DOHH2 (cell line): ENCODE measurements around the gene PXT1.

ENCODE experiments used
- H3F3A ChIP-seq: fragments of 200-600 bp; sonication (generic), shearing (Covaris generic); 2 replicates; pipeline ENCODE4 v1.6.0; 2016; ENCODE audit warnings: antibody characterized with exemption, mild to moderate bottlenecking; ENCODE audit not compliant: control insufficient read depth, insufficient read depth
- H3K27ac ChIP-seq: fragments of 200-600 bp; sonication (generic); 2 replicates; pipeline ENCODE4 v1.5.1; 2014; ENCODE audit warnings: low read depth, mild to moderate bottlenecking, low read length, moderate library complexity
- H3K27me3 ChIP-seq: fragments of 200-600 bp; sonication (generic); 2 replicates; pipeline ENCODE4 v1.6.1; 2014; ENCODE audit warnings: mild to moderate bottlenecking, low read length, mixed read lengths; ENCODE audit not compliant: control insufficient read depth
- H3K36me3 ChIP-seq: fragments of 200-600 bp; sonication (generic); 2 replicates; pipeline ENCODE4 v1.6.1; 2014; ENCODE audit warnings: mild to moderate bottlenecking, low read length, moderate library complexity, mixed read lengths; ENCODE audit not compliant: control insufficient read depth
- H3K4me1 ChIP-seq: fragments of 200-600 bp; sonication (generic); 2 replicates; pipeline ENCODE4 v1.6.1; 2014; ENCODE audit warnings: mild to moderate bottlenecking, low read length, mixed read lengths; ENCODE audit not compliant: control insufficient read depth
- H3K4me2 ChIP-seq: fragments of 200-600 bp; sonication (generic); 2 replicates; pipeline ENCODE4 v1.6.0; 2014; ENCODE audit warnings: mild to moderate bottlenecking, low read length, moderate library complexity
- H3K4me3 ChIP-seq: fragments of 200-600 bp; sonication (generic); 2 replicates; pipeline ENCODE4 v1.5.1; 2014; ENCODE audit warnings: mild to moderate bottlenecking, low read length, mixed read lengths
- H3K79me2 ChIP-seq: fragments of 200-600 bp; sonication (generic); 2 replicates; pipeline ENCODE4 v1.6.1; 2014; ENCODE audit warnings: mild to moderate bottlenecking, low read length, mixed read lengths; ENCODE audit not compliant: control insufficient read depth
- H3K9me2 ChIP-seq: fragments of 200-600 bp; sonication (generic); replicated peaks from 2 replicates; pipeline ENCODE4 v1.6.1; 2014; ENCODE audit warnings: mild to moderate bottlenecking, low read length, mixed read lengths; ENCODE audit not compliant: control insufficient read depth
- H3K9me3 ChIP-seq: fragments of 200-600 bp; sonication (generic); 2 replicates; pipeline ENCODE4 v1.6.1; 2014; ENCODE audit warnings: antibody characterized with exemption, low read length, mixed read lengths; ENCODE audit not compliant: control insufficient read depth, insufficient read depth
- H4K20me1 ChIP-seq: fragments of 200-600 bp; sonication (generic); 2 replicates; pipeline ENCODE4 v1.6.0; 2014; ENCODE audit warnings: low read depth, mild to moderate bottlenecking, antibody characterized with exemption, low read length, moderate library complexity; ENCODE audit not compliant: control insufficient read depth, insufficient read depth
- EZH2phosphoT487 ChIP-seq: fragments of 200-600 bp; sonication (generic); IDR thresholded peaks from 2 replicates; pipeline ENCODE4 v1.6.1; 2017; ENCODE audit warnings: borderline replicate concordance, mild to moderate bottlenecking, antibody characterized with exemption, low read length, moderate library complexity, mixed read lengths
- TF ChIP-seq, protein P1 (sequence below): fragments of 200-600 bp; sonication (generic); IDR thresholded peaks from one replicate; pipeline ENCODE4 v1.5.1; 2014; ENCODE audit warnings: antibody characterized with exemption, mild to moderate bottlenecking, low read depth, low read length; ENCODE audit not compliant: poor library complexity, severe bottlenecking

The PXT1 gene

DNA sequence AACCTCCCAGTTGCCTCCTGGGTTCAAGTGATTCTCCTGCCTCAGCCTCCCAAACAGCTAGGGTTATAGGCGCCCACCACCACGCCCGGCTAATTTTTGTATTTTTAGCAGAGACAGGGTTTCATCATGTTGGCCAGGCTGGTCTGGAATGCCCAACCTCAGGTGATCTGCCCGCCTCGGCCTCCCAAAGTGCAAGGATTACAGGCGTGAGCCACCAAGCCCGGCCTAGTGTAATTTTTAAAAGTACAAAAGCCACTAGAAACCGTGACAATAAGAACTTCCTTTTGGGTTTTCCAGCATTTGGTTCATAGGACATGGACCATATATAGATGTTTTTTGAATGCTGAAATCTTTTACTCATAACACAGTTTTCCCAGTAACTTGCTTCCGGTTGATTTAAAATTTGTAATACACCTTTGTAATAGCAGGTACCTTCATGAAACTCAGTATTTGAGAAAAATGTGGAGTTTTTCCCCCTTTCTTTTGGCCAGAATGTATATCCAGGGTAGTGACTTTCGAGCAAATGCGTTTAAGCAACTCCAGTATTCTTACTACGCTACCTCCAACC, 467 bp downstream of the PXT1 start:
- H3K36me3 ChIP-seq: peaks cover 27% of the 10 kb centered on the region
- TF ChIP-seq EZH2phosphoT487: no peak
- TF ChIP-seq, protein P1, sequence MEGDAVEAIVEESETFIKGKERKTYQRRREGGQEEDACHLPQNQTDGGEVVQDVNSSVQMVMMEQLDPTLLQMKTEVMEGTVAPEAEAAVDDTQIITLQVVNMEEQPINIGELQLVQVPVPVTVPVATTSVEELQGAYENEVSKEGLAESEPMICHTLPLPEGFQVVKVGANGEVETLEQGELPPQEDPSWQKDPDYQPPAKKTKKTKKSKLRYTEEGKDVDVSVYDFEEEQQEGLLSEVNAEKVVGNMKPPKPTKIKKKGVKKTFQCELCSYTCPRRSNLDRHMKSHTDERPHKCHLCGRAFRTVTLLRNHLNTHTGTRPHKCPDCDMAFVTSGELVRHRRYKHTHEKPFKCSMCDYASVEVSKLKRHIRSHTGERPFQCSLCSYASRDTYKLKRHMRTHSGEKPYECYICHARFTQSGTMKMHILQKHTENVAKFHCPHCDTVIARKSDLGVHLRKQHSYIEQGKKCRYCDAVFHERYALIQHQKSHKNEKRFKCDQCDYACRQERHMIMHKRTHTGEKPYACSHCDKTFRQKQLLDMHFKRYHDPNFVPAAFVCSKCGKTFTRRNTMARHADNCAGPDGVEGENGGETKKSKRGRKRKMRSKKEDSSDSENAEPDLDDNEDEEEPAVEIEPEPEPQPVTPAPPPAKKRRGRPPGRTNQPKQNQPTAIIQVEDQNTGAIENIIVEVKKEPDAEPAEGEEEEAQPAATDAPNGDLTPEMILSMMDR: no peak
- H3K9me3 ChIP-seq: no peaks in the 10 kb centered on the region
- peaks cover 17% of the 10 kb centered on the region for H3F3A ChIP-seq
- no peaks in the 10 kb centered on the region for H3K27me3 ChIP-seq
- peak overlapping the region; percentile 65 for H3K4me2 ChIP-seq
- H3K9me2 ChIP-seq: no peaks in the 10 kb centered on the region
- H3K27ac ChIP-seq: peak overlapping the region; percentile 82
- no peaks in the 10 kb centered on the region for H4K20me1 ChIP-seq
- peaks cover 29% of the 10 kb centered on the region for H3K4me1 ChIP-seq
- H3K79me2 ChIP-seq: peaks cover 50% of the 10 kb centered on the region
- H3K4me3 ChIP-seq: peak overlapping the region; percentile 85

GRCh38 chr6:36441307-36441894, 1.3 kb downstream of the PXT1 start:
- Histone ChIP-seq H3K4me2 (peak overlapping the region; percentile 65), H3K27me3 (no peaks in the 10 kb centered on the region), H3K27ac (peak overlapping the region; percentile 82), H3K9me2 (no peaks in the 10 kb centered on the region), H3K79me2 (peaks cover 42% of the 10 kb centered on the region), H4K20me1 (no peaks in the 10 kb centered on the region), H3K4me3 (peak overlapping the region; percentile 85), H3F3A (peaks cover 17% of the 10 kb centered on the region), H3K36me3 (peaks cover 19% of the 10 kb centered on the region), H3K4me1 (peaks cover 29% of the 10 kb centered on the region), H3K9me3 (no peaks in the 10 kb centered on the region)
- TF ChIP-seq, protein P1: no peak
- TF ChIP-seq EZH2phosphoT487: no peak

GRCh38 chr6:36436466-36436865, 6.2 kb downstream of the PXT1 start:
- TF ChIP-seq EZH2phosphoT487: no peak
- TF ChIP-seq, protein P1: no peak
- Histone ChIP-seq H3K4me3 (no peak overlapping the region), H3K4me2 (no peak overlapping the region), H3K79me2 (no peaks in the 10 kb centered on the region), H3K27ac (no peak overlapping the region), H3K9me3 (no peaks in the 10 kb centered on the region), H3K36me3 (no peaks in the 10 kb centered on the region), H3F3A (peaks cover 9% of the 10 kb centered on the region), H4K20me1 (no peaks in the 10 kb centered on the region), H3K27me3 (no peaks in the 10 kb centered on the region), H3K9me2 (no peaks in the 10 kb centered on the region), H3K4me1 (peaks cover 12% of the 10 kb centered on the region)
